ENCODE results near the gene ACSS1.

Gene ACSS1

DNA sequence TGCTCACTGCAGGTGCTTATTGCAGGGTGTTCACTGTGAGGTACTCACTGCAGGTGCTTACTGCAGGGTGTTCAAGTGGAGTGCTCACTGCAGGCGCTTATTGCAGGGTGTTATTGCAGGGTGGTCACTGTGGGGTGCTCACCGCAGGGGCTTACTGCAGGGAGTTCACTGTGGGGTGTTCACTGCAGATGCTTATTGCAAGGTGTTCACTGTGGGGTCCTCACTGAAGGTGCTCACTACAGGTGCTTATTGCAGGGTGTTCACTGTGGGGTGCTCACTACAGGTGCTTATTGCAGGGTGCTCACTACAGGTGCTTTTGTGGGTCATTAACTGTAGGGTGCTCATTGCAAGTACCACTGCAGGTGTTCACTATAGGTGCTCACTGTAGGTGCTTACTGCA lies 85.6 kb downstream of the ACSS1 start:
- DNase-seq (ENCODE audit: low read depth in 3 of 3), result no peak

DNA sequence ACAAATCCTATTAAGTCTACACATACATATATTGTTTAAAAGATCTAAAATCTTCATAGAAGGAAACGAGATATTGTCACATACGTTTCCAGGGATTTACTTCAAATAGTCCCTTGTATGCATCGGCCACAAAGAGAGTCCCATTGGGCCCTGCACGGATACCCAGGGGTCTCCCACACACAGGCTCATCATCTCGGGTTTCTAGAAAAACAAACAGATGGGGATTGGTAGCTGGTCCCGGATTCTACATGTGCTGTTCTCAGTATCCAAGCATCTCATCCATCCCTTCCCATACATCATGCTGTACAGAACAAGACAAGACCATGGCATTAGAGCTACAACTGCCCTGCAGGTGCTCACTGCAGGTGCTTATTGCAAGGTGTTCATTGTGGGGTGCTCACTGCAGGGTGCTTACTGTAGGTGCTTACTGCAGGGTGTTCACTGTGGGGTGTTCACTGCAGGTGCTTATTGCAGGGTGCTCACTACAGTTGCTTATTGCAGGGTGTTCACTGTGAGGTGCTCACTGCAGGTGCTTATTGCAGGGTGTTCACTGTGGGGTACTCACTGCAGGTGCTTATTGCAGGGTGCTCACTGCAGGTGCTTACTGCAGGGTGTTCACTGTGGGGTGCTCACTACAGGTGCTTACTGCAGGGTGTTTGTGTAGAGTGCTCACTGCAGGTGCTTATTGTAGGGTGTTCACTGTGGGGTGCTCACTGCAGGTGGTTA lies 86.4 kb downstream of the ACSS1 start:
- DNase-seq (ENCODE audit: low read depth in 3 of 3), result no peak

DNA sequence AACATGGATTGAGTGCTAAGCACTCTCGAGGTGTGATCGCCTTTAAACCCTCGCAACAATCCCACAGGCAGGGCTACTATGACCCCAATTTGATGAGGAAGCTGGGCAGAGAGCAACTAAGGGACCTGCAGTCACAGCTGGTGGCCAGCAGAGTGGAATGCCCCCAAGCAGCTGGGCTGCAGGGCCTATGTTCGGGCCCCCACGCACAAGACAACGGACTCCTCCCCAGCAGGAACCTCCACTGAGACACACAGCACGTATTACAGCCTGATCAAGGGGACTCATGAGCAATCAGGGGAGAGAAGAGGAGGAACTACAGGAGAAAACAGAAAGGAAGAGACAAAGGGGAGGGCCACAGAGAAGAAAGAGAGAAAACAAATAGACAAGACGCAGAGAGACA lies 87.2 kb downstream of the ACSS1 start:
- DNase-seq (ENCODE audit: low read depth in 3 of 3), result no peak

DNA sequence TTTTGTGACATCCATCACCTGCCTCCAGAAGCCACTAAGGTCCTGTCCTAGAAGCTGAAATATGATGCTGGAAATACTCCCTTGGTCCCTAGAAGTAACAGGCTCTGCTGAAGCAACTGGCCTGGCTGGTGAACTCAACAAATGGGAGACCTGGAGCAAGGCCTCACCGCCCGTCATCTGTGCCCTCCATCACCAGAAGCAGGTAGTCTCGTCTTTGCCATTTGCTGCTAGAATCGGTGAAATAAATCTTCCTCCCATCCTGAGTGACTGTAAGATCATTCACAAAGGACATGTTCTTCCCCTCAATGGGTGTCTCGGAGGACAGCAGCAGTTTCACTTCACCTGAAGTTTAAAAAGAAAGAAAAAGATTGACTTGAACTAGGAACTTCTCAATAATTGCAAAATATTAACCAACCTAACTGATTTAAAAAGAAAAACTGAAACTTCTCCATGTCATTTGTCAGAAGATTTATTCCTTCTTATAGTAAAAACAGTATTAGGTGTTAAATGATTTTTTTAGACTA lies 87.8 kb downstream of the ACSS1 start:
- DNase-seq (ENCODE audit: low read depth in 3 of 3), result no peak

DNA sequence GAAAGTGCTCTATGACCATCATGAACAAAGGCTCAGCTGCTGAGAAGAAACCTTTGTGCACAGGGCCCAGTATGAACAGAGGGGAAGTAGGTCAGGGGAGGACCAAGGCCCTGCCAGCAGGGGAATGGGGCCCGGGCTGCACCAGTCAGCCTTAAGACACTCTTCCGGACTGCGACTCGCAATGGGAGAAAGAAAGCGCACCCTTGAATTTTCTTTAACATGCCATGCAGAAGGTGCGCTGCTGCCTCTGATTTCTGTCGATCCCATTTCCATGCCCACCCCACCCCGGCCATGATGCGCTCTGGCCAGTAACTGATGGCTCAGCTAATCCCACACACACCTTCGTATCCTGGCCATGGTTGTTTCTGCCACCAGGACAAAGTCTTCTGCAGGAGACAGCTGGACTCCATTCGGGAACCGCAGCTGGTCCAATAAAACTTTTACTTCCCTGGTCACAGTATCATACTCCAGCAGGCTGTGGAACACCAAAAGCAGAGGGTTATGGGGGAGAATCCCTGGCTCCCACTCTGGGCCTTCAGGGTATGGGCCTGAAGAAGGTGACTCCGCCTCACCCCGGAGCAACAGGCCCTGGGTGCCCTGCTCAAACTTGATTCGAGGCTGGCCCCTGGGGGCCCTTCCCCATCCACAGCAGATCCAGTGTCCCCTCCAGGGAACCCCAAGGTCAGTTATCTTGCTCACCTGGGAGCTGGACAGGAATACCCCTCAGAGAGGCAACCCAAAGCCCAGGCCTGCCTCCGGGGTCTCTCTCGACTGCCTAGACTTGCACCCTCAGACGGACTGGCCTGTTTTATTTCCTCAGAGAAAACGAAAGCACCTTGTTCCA lies 88.5 kb downstream of the ACSS1 start:
- no peak for DNase-seq (ENCODE audit: low read depth in 3 of 3)

DNA sequence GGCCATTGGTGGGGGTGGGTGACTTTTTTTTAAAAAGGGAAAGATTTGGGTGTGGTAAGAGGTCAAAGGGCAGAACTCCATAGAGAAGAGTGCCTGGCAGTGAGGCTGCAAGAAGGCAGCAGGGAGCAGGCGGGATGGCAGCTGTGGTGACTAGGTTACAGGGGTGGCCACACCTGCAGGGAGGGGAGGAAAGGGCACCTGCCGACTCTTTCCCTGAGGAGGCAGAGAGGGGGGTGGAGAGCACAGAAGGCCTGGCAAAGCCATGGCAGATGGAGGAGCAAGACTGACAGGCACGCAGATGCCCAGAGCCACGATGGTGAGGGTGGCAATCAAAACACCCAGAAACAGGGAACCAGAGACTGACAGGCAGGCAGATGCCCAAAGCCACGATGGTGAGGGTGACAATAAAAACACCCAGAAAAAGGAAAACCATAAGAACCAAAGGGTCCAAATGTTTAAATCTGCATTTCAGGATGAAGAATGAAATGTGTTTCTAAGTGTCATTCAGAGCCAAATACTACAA lies 89.6 kb downstream of the ACSS1 start:
- DNase-seq (ENCODE audit: low read depth in 3 of 3), result no peak

DNA sequence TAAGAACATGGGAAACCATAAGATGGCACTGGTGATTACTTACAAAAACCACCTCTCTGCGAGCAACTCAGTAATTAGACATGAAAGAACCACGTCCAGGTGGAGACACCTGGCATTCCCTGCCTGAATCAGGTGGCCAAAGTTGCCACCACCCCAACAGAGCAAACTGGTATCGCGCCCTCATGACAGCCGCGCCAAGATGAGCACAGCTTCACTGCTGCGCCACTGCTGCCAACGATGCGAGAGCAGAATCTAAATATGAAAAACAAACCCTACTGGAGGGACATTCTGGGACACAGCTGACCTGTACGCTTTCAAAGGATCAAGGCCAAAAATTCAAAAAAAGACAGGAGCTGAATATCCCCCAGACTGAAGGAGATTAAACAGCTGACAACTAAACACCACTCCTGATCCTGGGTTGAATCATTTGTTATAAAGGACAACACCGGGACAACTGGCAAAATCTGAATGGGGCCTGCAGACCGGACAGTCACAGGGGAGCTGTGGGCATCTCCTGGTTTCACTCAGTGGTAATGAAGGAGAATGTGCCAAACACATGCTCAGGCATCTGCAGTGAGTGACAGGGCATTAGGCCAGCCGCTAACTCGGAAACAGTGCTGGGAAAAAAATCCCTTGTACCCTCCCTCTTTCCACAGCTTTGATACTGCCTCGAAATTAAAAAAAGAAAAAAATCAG lies 91.5 kb downstream of the ACSS1 start:
- DNase-seq (ENCODE audit: low read depth in 3 of 3), result no peak

DNA sequence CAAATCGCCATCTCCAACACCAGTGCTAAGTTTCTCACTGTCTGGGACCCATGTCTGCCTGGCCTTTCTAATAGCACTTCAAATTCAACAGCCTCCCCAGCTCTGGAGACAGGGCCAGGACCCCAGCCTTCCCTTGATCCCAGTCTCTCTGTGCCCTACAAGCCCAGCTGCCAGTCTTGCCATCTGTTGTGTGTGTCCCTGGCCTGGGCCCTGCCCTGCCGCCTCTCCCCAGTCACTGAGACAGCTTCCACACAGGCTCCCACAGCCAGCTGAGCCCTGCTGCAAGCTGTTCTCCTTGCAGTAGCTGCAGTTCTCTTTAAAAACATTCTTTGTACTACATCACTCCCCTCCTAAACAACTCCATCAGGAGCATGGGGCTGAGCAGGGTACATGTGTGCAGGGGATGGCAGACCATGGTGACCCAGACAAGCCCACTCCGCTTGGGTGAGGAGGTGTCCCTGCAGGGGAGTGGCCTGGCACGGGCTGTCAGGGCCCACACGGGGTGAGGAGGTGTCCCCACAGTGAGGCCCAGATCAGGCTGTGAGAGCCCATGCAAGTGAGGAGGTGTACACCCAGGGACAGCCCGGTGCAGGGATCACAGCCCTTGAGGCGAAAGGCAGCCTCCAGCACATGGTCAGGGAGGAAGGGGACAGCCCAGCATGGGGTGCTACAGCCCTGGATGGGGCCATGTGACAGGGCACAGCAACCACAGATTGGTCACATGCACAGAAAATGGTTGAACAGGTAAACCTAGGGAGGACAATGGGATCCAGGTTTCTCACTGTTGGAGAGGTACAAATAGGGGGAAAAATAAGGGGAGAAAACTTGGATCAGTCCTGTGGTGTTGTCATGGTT lies 92.6 kb downstream of the ACSS1 start:
- no peak for DNase-seq (ENCODE audit: low read depth in 3 of 3)

DNA sequence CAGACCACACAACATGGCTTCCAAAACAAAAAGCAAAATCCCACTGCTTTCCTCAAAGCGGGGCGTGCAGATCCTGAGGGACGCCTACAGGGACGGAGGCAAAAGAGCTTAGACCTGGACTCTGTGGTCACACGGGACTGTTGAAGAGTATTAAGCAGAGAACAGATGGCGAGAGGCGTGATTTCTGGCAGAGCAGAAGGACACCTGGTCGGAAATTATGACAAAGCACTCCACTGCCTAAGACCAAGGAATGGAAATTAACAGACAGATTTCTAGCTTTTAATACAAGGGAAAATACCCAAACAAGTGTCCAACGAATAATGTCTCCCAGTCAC lies 93.5 kb downstream of the ACSS1 start:
- no peak for DNase-seq (ENCODE audit: low read depth in 3 of 3)

DNA sequence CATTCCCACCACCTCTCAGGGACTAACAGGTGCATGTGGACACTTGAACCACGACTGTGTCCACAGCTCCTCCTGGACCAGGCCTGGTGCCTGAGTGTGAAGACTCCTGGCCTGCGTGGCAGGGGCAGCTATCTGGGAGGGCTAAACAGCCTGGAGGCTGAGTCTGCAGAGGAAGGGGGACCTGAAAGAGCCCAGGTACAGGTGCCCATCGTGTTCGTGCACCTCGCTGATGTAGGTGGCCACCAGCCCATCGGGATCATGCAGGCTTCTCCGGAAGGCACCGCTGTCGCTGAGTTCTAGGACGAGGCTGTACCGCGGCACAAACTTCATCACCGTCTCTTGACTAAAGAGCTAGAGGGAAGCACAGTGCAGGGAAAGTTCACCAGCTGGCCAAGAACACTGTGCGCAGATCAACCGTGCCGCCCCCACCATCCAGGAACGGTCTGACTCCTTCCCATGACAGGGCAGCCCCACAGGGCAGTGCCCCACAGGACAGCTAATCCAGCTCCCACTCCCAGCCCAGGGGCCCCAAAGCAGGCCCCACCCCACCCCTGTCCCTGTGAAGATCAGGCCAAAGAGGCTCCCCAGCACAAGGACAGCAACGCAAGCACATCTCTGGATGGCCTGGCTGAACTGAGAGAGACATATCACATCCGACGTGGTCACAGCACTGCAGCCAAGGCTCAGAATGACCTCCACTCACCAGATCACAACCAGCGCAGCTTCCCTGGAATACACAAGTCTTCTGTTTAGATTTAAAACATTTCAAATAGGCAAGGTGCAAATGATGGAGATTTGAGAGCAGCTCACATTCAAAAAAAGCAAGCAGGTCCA lies 94.0 kb downstream of the ACSS1 start:
- DNase-seq (ENCODE audit: low read depth in 3 of 3), result no peak

DNA sequence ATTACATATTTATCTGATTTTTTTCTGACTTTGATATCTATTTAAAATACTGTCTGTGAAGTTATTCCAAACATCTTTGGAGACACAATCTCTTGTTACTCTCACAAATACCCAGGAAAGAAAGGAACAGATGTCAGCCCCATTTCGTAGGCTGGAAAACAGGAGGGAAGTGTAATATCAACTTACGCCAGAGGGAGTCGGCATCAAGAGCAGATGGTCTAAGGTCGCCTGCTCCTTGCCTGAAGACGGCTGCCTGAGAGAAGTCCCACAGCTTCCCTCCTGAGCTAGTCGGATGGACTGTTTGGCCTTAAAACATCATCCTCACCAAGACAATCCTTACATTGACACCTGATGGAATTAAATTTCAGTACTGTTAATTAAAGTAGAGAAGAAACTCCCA lies 95.4 kb downstream of the ACSS1 start:
- DNase-seq (ENCODE audit: low read depth in 3 of 3), result no peak

DNA sequence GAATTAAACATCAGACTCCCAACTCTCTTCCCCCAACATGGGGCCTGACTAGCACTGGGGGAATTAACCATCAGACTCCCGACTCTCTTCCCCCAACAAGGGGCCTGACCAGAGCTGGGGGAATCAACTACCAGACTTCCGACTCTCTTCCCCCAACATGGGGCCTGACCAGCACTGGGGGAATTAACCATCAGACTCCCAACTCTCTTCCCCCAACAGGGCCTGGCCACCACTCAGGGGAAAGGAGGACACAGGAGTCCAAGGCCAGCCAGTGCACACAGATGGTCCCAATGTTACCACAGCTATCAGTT lies 95.8 kb downstream of the ACSS1 start:
- no peak for DNase-seq (ENCODE audit: low read depth in 3 of 3)

DNA sequence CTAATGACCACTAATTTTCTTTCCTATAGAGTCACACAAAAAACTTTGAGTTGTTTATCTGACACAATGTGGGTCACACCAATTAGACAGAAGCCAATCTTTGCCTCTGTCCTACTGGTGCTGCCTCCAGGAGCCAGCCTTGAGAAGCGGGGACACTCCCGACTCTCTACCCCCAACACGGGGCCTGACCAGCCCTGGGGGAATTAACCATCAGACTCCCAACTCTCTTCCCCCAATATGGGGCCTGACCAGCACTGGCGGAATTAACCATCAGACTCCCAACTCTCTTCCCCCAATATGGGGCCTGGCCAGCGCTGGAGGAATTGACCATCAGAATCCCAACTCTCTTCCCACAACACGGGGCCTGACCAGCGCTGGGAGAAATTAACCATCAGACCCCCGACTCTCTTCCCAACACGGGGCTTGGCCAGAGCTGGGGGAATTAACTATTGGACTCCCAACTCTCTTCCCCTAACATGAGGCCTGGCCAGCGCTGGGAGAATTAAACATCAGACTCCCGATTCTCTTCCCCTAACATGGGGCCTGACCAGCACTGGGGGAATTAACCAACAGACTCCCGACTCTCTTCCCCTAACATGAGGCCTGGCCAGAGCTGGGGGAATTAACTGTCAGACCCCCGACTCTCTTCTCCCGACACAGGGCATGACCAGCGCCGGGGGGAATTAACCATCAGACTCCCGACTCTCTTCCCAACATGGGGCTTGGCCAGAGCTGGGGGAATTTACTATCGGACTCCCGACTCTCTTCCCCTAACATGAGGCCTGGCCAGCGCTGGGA lies 96.4 kb downstream of the ACSS1 start:
- no peak for DNase-seq (ENCODE audit: low read depth in 3 of 3)

DNA sequence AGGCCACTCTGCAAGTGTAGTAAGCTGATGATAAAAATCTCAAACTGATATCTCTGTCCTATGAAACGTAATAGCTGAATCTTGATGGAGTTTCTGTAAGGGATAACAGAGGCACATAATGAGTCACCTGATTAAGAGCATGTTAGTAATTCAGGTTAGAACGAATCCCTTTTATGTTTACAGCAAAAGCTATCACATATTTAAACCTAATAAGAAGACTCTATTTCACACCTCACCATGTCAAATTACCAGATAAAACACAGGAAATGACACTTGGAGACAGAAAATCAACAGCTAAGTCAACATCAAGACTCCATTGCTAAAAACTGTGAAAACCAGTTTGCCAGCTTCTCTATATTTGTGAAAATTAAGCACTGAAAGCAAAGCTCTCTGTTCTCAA lies 97.1 kb downstream of the ACSS1 start:
- DNase-seq (ENCODE audit: low read depth in 3 of 3), result no peak

DNA sequence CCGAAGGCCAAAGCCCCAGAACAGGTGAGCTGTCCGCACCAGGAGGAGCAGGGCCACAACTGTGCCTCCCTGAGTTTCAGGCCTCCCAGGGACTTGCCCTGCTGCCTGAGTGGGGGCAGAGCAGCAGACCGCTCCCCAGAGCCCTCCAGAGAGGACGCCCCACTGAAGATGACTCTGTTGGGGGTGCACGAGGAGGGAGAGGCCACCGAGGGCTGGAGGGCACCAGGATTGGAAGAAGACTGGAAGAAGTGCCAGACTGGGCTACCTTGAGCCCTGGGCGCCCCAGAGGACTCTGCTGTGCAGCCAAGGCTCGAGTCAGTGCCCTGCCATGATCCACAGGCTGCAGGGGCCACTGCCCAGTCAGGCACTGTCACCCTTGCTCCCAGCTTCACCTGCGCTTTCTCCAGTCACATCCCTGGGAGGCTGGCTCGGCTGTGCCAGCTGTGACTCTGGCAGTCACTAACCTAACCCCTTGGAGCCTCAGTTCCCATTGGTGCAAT lies 97.6 kb downstream of the ACSS1 start:
- no peak for DNase-seq (ENCODE audit: low read depth in 3 of 3)

DNA sequence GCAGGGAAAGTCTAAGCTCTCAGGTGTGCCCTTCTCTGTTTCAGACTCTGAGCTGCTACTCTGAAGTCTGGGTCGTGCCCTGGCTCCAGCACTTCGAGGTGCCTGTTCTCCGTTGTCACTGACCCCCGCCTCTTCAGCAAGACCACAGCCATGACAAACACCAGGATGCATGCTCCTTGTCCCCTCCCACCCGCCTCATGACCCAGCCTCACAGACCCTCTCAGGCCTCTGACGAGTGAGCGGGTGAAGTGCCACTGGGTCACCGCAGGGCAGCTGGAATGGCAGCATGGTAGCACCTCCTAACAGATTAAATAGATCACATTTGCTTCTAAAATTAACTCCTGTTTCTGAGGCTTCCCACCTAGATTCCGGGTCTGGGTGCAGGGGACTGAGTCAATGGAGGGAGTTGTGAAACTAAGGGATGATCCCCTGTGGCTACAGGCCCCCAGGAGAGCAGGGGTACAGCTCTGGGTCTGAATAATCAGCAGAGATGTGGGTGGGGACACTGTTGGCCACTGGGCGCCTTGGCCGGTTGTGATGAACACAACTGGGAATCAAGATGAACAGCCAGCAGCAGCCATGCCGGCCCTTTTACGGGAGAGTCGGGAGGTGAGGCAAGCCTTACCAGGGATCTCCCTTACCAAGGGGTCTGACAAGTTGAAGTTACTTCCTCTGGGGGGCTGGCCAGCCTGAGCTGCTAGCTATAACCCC lies 98.2 kb downstream of the ACSS1 start:
- DNase-seq (ENCODE audit: low read depth in 3 of 3), result no peak

DNA sequence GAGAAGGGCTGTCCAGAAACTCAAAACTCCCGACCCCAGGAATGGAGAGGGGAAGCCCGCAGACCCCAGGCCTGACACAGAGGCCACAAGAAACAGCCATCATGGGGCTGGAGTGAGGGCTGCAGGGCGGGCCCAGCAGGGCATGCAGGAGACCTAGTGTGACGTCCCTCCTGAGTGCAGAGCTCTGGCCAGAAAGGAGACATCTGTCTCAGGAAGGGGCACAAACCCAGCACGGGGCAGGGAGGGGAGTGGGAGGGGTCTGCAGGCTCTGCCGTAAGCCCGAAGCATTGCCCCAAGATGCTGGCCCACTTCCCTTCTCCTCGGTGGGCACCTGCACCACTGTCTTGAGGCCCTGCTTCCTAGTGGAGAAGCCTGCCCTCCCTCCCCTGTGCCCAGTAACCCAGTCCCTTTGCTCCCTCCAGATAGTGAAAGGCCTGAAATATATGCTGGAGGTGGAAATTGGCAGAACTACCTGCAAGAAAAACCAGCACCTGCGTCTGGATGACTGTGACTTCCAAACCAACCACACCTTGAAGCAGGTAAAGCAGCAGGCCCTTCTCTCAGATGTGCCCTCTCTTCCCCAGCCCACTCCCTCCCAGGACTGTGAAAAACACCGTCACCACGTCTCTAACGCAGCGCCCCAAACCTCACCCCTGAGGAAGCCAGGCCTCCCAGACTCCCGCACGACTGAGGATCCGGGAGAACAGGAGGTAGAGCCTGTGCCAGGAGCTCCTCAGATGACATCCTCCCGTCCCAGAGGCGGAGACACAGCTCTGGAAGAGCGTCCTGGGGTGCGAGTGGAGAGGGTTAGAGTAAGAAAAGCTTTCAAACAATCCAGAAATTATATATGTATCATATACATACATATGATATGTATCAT lies 99.2 kb downstream of the ACSS1 start:
- no peak for DNase-seq (ENCODE audit: low read depth in 3 of 3)
